Measurements from ENCODE around the gene ID2. TPM values are rescaled to one million over a fixed set of nuclear protein-coding genes. Genes with fewer than 3 reads are reported as not detected.

Gene ID2
- total and polyA plus RNA-seq, 10 of the 15 experiments (the other 5 are each of a cell fraction or from before 2014, with no cell fraction given), result 39.0 to 613 (median 73.6) TPM

DNA sequence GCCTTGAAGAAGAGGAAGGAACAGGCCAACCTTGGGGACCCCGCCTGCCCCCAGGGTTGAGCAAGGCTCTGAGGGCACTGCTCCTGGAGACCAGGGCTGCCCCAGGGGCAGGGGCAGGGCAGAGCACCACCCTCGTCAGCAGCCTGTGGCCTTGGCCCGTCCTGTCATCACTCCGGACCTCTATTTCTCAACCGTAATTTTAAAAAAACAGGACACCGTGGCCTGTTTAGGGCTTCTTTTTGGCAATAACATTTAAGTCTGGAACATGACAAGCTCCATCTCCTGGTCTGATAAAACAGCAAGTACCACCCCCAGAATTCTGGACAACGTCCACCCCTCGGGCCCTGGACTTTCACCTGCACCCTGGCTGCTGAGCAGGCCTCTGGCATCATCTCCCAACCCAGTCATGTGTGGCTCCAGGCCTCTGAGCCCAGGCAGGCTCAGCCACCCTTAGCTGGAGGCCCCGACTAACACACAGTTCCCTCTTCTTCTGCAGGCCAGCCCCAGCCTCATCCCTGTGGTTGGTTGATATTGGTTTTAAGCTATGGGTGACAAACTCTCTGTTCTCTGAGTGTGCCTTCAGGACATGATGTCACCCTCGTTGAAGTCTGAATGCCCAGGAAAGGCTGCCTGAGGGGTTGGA, 22.6 kb upstream of the ID2 start (continued):
- no peak for TF ChIP-seq CHD1 (IDR thresholded peaks at IDR 0.05; ENCODE audit: low read depth, low read length)
- TF ChIP-seq MEF2A (IDR thresholded peaks at IDR 0.05; ENCODE audit: insufficient read depth, low read depth, low read length), result no peak
- no peak for TF ChIP-seq SP1 (IDR thresholded peaks at IDR 0.05; ENCODE audit: low read depth, low read length)
- no peak for TF ChIP-seq EED (IDR thresholded peaks at IDR 0.05; ENCODE audit: low read depth)
- TF ChIP-seq IRF4 (IDR thresholded peaks at IDR 0.05; ENCODE audit: low read depth, low read length), result no peak
- TF ChIP-seq NFXL1 (IDR thresholded peaks at IDR 0.05; ENCODE audit: borderline replicate concordance), result no peak
- TF ChIP-seq, protein P1, sequence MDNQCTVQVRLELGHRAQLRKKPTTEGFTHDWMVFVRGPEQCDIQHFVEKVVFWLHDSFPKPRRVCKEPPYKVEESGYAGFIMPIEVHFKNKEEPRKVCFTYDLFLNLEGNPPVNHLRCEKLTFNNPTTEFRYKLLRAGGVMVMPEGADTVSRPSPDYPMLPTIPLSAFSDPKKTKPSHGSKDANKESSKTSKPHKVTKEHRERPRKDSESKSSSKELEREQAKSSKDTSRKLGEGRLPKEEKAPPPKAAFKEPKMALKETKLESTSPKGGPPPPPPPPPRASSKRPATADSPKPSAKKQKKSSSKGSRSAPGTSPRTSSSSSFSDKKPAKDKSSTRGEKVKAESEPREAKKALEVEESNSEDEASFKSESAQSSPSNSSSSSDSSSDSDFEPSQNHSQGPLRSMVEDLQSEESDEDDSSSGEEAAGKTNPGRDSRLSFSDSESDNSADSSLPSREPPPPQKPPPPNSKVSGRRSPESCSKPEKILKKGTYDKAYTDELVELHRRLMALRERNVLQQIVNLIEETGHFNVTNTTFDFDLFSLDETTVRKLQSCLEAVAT (IDR thresholded peaks at IDR 0.05), result no peak
- TF ChIP-seq RUNX3 (IDR thresholded peaks at IDR 0.05; ENCODE audit: low read length), result no peak

DNA sequence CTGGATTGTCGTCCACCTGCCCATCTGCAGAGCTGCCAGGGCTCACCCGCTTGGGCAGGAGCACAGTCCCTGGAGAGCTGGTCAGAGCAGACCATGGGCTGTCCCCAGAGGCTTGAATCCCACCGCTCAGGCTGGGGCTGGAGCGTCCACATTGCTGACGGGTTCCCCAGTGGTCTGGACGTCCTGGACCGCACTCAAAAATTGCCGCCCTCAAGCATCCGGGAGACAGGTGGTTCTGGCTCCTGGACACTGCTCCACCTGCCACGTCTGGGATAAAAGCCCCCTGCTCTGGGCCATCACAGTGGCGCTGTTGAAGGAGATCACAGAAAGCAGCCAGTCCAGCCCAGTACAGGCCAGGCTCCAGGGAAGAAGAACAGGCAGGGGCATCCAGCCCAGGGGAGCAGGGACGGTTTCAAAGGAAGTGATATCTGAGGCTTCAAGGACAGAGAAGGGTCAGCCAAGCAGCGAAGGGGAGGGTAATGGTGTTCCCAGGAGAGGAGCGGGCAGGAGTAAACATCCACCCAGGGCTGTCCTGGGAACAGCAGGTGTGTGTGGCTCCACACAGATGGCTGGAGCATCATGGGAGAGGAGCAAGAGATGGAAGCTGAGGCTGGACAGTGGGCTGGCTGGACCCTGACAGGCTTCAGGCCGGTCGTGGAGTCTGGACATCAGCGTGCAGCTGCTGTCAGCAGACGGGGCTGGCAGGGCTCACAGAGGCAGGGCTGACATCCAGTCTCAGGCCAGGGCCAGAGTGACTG, 21.9 kb upstream of the ID2 start:
- ChIA-PET SMC1A (ENCODE audit: uncharacterized antibody, unreplicated experiment) (interaction anchor here (1.4 kb wide), 1 partner anchor 26 kb away, joined by 3 read pairs; no protein-coding TSS in a partner anchor), RAD21 (ENCODE audit: unreplicated experiment) (no interaction called here), CTCF (no interaction called here), POLR2A (no interaction called here)
- intact Hi-C loops (cut with micrococcal nuclease; ENCODE audit: unreplicated experiment), result no loop called here
- no peak for DNase-seq (ENCODE audit: low read depth, low spot score)
- no peak overlapping the region for H3K9ac ChIP-seq (ENCODE audit: control insufficient read depth, insufficient read depth, low read length)
- H3K4me1 ChIP-seq (ENCODE audit: control insufficient read depth, insufficient read depth, low read length), result peaks cover 5% of the 10 kb centered on the region
- H3K36me3 ChIP-seq (ENCODE audit: control insufficient read depth in 2 of 2, insufficient read depth in 2 of 2, low read length in 1 of 2), result no peaks in the 10 kb centered on the region
- H3K4me2 ChIP-seq (ENCODE audit: control insufficient read depth, insufficient read depth), result no peak overlapping the region
- H3K9me3 ChIP-seq (replicated peaks; ENCODE audit: control insufficient read depth, insufficient read depth, low read length), result no peaks in the 10 kb centered on the region; the same call in 2 of the 3 replicates
- 50% methylated on average over 18 of the region's 18 CpGs for WGBS (ENCODE audit: insufficient coverage, insufficient replicate concordance, low lambda C conversion rate, missing lambda C conversion rate)
- BruUV-seq (replicated peaks), result no TSS peak
- H4K20me1 ChIP-seq (ENCODE audit: control insufficient read depth, insufficient read depth), result no peaks in the 10 kb centered on the region
- no peaks in the 10 kb centered on the region; a peak in 1 of 4 replicates for H3K27me3 ChIP-seq (replicated peaks in 1 of 2; ENCODE audit: control insufficient read depth in 2 of 2, insufficient read depth in 2 of 2, low read length in 1 of 2)
- H3K4me3 ChIP-seq, result no peak overlapping the region
- FAIRE-seq, result no peak
- no peak overlapping the region for H3K27ac ChIP-seq (ENCODE audit: control insufficient read depth, insufficient read depth)
- no peak for ATAC-seq
- H3K79me2 ChIP-seq (ENCODE audit: control insufficient read depth, insufficient read depth, low read length), result no peaks in the 10 kb centered on the region
- TF ChIP-seq, protein P2, sequence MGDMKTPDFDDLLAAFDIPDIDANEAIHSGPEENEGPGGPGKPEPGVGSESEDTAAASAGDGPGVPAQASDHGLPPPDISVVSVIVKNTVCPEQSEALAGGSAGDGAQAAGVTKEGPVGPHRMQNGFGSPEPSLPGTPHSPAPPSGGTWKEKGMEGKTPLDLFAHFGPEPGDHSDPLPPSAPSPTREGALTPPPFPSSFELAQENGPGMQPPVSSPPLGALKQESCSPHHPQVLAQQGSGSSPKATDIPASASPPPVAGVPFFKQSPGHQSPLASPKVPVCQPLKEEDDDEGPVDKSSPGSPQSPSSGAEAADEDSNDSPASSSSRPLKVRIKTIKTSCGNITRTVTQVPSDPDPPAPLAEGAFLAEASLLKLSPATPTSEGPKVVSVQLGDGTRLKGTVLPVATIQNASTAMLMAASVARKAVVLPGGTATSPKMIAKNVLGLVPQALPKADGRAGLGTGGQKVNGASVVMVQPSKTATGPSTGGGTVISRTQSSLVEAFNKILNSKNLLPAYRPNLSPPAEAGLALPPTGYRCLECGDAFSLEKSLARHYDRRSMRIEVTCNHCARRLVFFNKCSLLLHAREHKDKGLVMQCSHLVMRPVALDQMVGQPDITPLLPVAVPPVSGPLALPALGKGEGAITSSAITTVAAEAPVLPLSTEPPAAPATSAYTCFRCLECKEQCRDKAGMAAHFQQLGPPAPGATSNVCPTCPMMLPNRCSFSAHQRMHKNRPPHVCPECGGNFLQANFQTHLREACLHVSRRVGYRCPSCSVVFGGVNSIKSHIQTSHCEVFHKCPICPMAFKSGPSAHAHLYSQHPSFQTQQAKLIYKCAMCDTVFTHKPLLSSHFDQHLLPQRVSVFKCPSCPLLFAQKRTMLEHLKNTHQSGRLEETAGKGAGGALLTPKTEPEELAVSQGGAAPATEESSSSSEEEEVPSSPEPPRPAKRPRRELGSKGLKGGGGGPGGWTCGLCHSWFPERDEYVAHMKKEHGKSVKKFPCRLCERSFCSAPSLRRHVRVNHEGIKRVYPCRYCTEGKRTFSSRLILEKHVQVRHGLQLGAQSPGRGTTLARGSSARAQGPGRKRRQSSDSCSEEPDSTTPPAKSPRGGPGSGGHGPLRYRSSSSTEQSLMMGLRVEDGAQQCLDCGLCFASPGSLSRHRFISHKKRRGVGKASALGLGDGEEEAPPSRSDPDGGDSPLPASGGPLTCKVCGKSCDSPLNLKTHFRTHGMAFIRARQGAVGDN (IDR thresholded peaks at IDR 0.05), result no peak
- TF ChIP-seq ZNF24 (IDR thresholded peaks at IDR 0.05) (no peak), SREBF1 (IDR thresholded peaks at IDR 0.05; ENCODE audit: low read length) (no peak), JUNB (IDR thresholded peaks at IDR 0.05) (no peak), TBL1XR1 (IDR thresholded peaks at IDR 0.05; ENCODE audit: low read depth, low read length) (no peak), HDAC2 (IDR thresholded peaks at IDR 0.05) (no peak), ZZZ3 (IDR thresholded peaks at IDR 0.05; ENCODE audit: control insufficient read depth, insufficient read length, low read depth) (no peak), FOXK2 (IDR thresholded peaks at IDR 0.05) (no peak)
- TF ChIP-seq, protein P3, sequence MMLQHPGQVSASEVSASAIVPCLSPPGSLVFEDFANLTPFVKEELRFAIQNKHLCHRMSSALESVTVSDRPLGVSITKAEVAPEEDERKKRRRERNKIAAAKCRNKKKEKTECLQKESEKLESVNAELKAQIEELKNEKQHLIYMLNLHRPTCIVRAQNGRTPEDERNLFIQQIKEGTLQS (IDR thresholded peaks at IDR 0.05; ENCODE audit: borderline replicate concordance, extremely low read depth, low read depth, low read length), result no peak
- no peak overlapping the region for H2AFZ ChIP-seq (ENCODE audit: control insufficient read depth, low read depth, low read length)
- in situ Hi-C loops (cut with MboI), result no loop called here

Measured in GM12878 (cell line).